SK-N-SH (cell line): ENCODE results near the gene CBFA2T2. TPM values are rescaled to one million over a fixed set of nuclear protein-coding genes. Genes with fewer than 3 reads are reported as not detected.
"Not testable (repeated sequence)": the region's sequence is repeated elsewhere in the genome, so short reads cannot be mapped to it uniquely, and the experiment has no call there.

Experiments used
- CTCF ChIA-PET: fragments of 300-600, 350-600 bp; formaldehyde crosslinking; extraction: SDS; loops from one replicate; lab custom pipeline; 2021; lab: Yijun Ruan, JAX
- POLR2A ChIA-PET: fragments of 350-600 bp; sonication (Branson Sonifier 250); formaldehyde crosslinking; extraction: SDS; loops from one replicate; lab custom pipeline; 2020; ENCODE audit warnings: antibody characterized with exemption, inconsistent platforms; lab: Yijun Ruan, JAX
- DNase-seq: peaks from one replicate; pipeline ENCODE4 v3.0.0; 2012
- H2AFZ ChIP-seq: fragments of 200-600 bp; sonication (generic); 2 replicates; pipeline ENCODE4 v1.8.1; 2016; ENCODE audit warnings: antibody characterized with exemption, mild to moderate bottlenecking, low read depth
- H3F3A ChIP-seq: fragments of 200-600 bp; sonication (generic); replicated peaks from 2 replicates; pipeline ENCODE3; 2016; ENCODE audit warnings: antibody characterized with exemption, mild to moderate bottlenecking; ENCODE audit not compliant: insufficient read depth
- H3K27ac ChIP-seq, 2 experiments: fragments of 200-500 bp in 1 of 2; fragments of 200-600 bp in 1 of 2; sonication (Bioruptor generic) in 1 of 2; sonication (generic), shearing (Covaris generic) in 1 of 2; 2 replicates each; pipeline versions ENCODE4 v1.5.1 to v1.6.1; 2014 to 2016; ENCODE audit warnings: low read depth in 2 of 2, inconsistent platforms in 1 of 2, low read length in 1 of 2, mild to moderate bottlenecking in 1 of 2, mixed read lengths in 1 of 2
- H3K27me3 ChIP-seq: fragments of 200-600 bp; sonication (generic), shearing (Covaris generic); 2 replicates; pipeline ENCODE4 v1.6.1; 2016; ENCODE audit warnings: mixed run types; ENCODE audit not compliant: insufficient read depth
- H3K36me3 ChIP-seq, 2 experiments: fragments of 200-500 bp in 1 of 2; fragments of 200-600 bp in 1 of 2; sonication (Bioruptor generic) in 1 of 2; sonication (generic) in 1 of 2; replicated peaks in 1 of 2; 2 replicates each; pipeline versions ENCODE3 to v1.5.1; 2014 to 2016; ENCODE audit warnings: low read length in 1 of 2, mild to moderate bottlenecking in 1 of 2; ENCODE audit not compliant: insufficient read depth in 2 of 2, control insufficient read depth in 1 of 2
- H3K4me1 ChIP-seq, 2 experiments: fragments of 200-500 bp in 1 of 2; fragments of 200-600 bp in 1 of 2; sonication (Bioruptor generic) in 1 of 2; sonication (generic), shearing (Covaris generic) in 1 of 2; 2 replicates each; pipeline versions ENCODE4 v1.5.1 to v1.6.1; 2014 to 2016; ENCODE audit warnings: low read depth in 1 of 2, low read length in 1 of 2, mixed run types in 1 of 2; ENCODE audit not compliant: insufficient read depth in 2 of 2, control insufficient read depth in 1 of 2
- H3K4me2 ChIP-seq: fragments of 200-600 bp; sonication (generic), shearing (Covaris generic); 2 replicates; pipeline ENCODE4 v1.6.1; 2017; ENCODE audit warnings: mixed run types
- H3K4me3 ChIP-seq, 2 experiments: fragments of 200-500 bp in 1 of 2; fragments of 200-600 bp in 1 of 2; sonication (Bioruptor generic) in 1 of 2; sonication (generic), shearing (Covaris generic) in 1 of 2; 2 replicates each; pipeline versions ENCODE4 v1.5.1 to v1.8.1; 2014 to 2016; ENCODE audit warnings: low read depth in 2 of 2, inconsistent platforms in 1 of 2, low read length in 1 of 2, mild to moderate bottlenecking in 1 of 2, mixed read lengths in 1 of 2, moderate library complexity in 1 of 2
- H3K79me2 ChIP-seq: fragments of 200-600 bp; sonication (generic); 2 replicates; pipeline ENCODE4 v1.8.1; 2017; ENCODE audit warnings: mild to moderate bottlenecking; ENCODE audit not compliant: insufficient read depth
- H3K9ac ChIP-seq: fragments of 200-600 bp; sonication (generic); 2 replicates; pipeline ENCODE4 v1.6.1; 2017; ENCODE audit warnings: mixed run types
- H3K9me2 ChIP-seq: fragments of 200-600 bp; sonication (generic); 2 replicates; pipeline ENCODE4 v1.6.1; 2017; ENCODE audit warnings: mixed run types
- H3K9me3 ChIP-seq: fragments of 200-600 bp; sonication (generic); 2 replicates; pipeline ENCODE4 v1.6.1; 2017; ENCODE audit warnings: mixed run types, mild to moderate bottlenecking, moderate library complexity
- H4K20me1 ChIP-seq: fragments of 200-600 bp; sonication (generic); 2 replicates; pipeline ENCODE4 v1.6.1; 2017; ENCODE audit warnings: mild to moderate bottlenecking, mixed run types; ENCODE audit not compliant: insufficient read depth
- FOSL2 ChIP-seq: IDR thresholded peaks from 2 replicates; pipeline ENCODE4 v1.4.0; 2012; ENCODE audit warnings: low read depth, mild to moderate bottlenecking, moderate library complexity, borderline replicate concordance
- FOXM1 ChIP-seq: IDR thresholded peaks from 2 replicates; pipeline ENCODE4 v1.4.0; 2012; ENCODE audit warnings: low read depth, mild to moderate bottlenecking
- GATA2 ChIP-seq: sonication (generic); formaldehyde crosslinking; IDR thresholded peaks from 2 replicates; pipeline ENCODE4 v1.5.0; 2020; ENCODE audit warnings: mild to moderate bottlenecking, missing genetic modification reagents
- MXI1 ChIP-seq: IDR thresholded peaks from 2 replicates; pipeline ENCODE4 v1.6.1; 2012; ENCODE audit warnings: mild to moderate bottlenecking, low read depth, low read length, improper control_type of control experiment
- PBX3 ChIP-seq: IDR thresholded peaks from 2 replicates; pipeline ENCODE4; 2012
- REST ChIP-seq: IDR thresholded peaks from 2 replicates; pipeline ENCODE4 v1.6.1; 2012; ENCODE audit warnings: mild to moderate bottlenecking, low read depth, low read length, moderate library complexity
- RFX5 ChIP-seq: IDR thresholded peaks from 2 replicates; pipeline ENCODE4 v1.6.1; 2012; ENCODE audit warnings: mild to moderate bottlenecking, improper control_type of control experiment, low read length
- RXRA ChIP-seq: IDR thresholded peaks from 2 replicates; pipeline ENCODE4 v1.4.0; 2012; ENCODE audit warnings: low read depth, mild to moderate bottlenecking, borderline replicate concordance
- TAF1 ChIP-seq: IDR thresholded peaks from 2 replicates; pipeline ENCODE4 v1.6.1; 2012; ENCODE audit warnings: low read depth, mild to moderate bottlenecking, low read length, moderate library complexity, borderline replicate concordance
- TEAD4 ChIP-seq: IDR thresholded peaks from 2 replicates; pipeline ENCODE4 v1.4.0; 2012; ENCODE audit warnings: mild to moderate bottlenecking, borderline replicate concordance; ENCODE audit not compliant: insufficient read depth
- WGBS: methylation state at CpG from one replicate; pipeline ENCODE4 v1.1.6; 2017; ENCODE audit warnings: low lambda C conversion rate; 5-methylcytosine and 5-hydroxymethylcytosine counted together
- polyA plus RNA-seq, 3 experiments: library from polyadenylated mRNA; depleted of rRNA; stranded (reverse); fragments of >200 nt; gene quantifications; 2 replicates each; pipeline ENCODE4 v1.2.3, GENCODE V29; 2012
- TF ChIP-seq, protein P1 (sequence below): fragments of 150-350 bp; IDR thresholded peaks from 2 replicates; pipeline ENCODE4 v1.6.1; 2017; ENCODE audit warnings: antibody characterized with exemption, low read length, low read depth, borderline replicate concordance
- TF ChIP-seq, protein P2 (sequence below): fragments of 200-600 bp; sonication (generic); IDR thresholded peaks from 2 replicates; pipeline ENCODE4 v1.6.1; 2017; ENCODE audit warnings: antibody characterized with exemption, mild to moderate bottlenecking, moderate library complexity

CBFA2T2 gene
- polyA plus RNA-seq, 1 of the 3 experiments (the other 2 are of a cell fraction), result 11.0 TPM

GRCh38 chr20:33630507-33630906, 140.6 kb downstream of the CBFA2T2 start:
- WGBS, result 100% methylated on average over 4 of the region's 4 CpGs
- CTCF ChIA-PET, result interaction anchor here (0.9 to 1.3 kb wide), 2 partner anchors 10 to 14 kb away, joined by 3 to 4 read pairs; no protein-coding TSS in a partner anchor
- Histone ChIP-seq H3K27me3 (no peaks in the 10 kb centered on the region), H3K79me2 (no peaks in the 10 kb centered on the region), H3K9me2 (no peaks in the 10 kb centered on the region), H3K4me2 (no peak overlapping the region), H3F3A (peaks cover 5% of the 10 kb centered on the region), H4K20me1 (no peaks in the 10 kb centered on the region), H3K9me3 (no peaks in the 10 kb centered on the region), H2AFZ (no peak overlapping the region), H3K36me3 (peaks cover 24 to 36% of the 10 kb centered on the region in 2 experiments), H3K9ac (no peak overlapping the region), H3K4me3 (no peak overlapping the region), H3K27ac (no peak overlapping the region), H3K4me1 (no peaks in the 10 kb centered on the region; a peak in 1 of 4 replicates)
- POLR2A ChIA-PET, result no interaction called here
- TF ChIP-seq RXRA (no peak), REST (no peak), MXI1 (no peak), RFX5 (no peak), FOSL2 (no peak), TEAD4 (no peak), PBX3 (no peak), GATA2 (CRISPR knock-in tag) (no peak), TAF1 (no peak), FOXM1 (no peak)
- TF ChIP-seq, protein P1, sequence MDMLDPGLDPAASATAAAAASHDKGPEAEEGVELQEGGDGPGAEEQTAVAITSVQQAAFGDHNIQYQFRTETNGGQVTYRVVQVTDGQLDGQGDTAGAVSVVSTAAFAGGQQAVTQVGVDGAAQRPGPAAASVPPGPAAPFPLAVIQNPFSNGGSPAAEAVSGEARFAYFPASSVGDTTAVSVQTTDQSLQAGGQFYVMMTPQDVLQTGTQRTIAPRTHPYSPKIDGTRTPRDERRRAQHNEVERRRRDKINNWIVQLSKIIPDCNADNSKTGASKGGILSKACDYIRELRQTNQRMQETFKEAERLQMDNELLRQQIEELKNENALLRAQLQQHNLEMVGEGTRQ, result no peak
- TF ChIP-seq, protein P2, sequence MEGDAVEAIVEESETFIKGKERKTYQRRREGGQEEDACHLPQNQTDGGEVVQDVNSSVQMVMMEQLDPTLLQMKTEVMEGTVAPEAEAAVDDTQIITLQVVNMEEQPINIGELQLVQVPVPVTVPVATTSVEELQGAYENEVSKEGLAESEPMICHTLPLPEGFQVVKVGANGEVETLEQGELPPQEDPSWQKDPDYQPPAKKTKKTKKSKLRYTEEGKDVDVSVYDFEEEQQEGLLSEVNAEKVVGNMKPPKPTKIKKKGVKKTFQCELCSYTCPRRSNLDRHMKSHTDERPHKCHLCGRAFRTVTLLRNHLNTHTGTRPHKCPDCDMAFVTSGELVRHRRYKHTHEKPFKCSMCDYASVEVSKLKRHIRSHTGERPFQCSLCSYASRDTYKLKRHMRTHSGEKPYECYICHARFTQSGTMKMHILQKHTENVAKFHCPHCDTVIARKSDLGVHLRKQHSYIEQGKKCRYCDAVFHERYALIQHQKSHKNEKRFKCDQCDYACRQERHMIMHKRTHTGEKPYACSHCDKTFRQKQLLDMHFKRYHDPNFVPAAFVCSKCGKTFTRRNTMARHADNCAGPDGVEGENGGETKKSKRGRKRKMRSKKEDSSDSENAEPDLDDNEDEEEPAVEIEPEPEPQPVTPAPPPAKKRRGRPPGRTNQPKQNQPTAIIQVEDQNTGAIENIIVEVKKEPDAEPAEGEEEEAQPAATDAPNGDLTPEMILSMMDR, result no peak
- no peak for DNase-seq

GRCh38 chr20:33631910-33632309, 142.0 kb downstream of the CBFA2T2 start:
- H3K9me3 ChIP-seq, DNase-seq, H3F3A ChIP-seq, H3K4me1 ChIP-seq, H2AFZ ChIP-seq, H3K9me2 ChIP-seq, H3K4me2 ChIP-seq, H3K4me3 ChIP-seq, H3K27ac ChIP-seq, H3K9ac ChIP-seq, H3K79me2 ChIP-seq, POLR2A ChIA-PET, H4K20me1 ChIP-seq, H3K27me3 ChIP-seq: not testable (repeated sequence)
- 79% methylated on average over 4 of the region's 4 CpGs for WGBS
- CTCF ChIA-PET, result interaction anchor here (0.6 kb wide), 1 partner anchor 13 kb away, joined by 3 read pairs; no protein-coding TSS in a partner anchor
- H3K36me3 ChIP-seq, result peaks cover 22 to 32% of the 10 kb centered on the region in 2 experiments
